Measurements from ENCODE around the gene CYP3A7. TPM values are rescaled to one million over a fixed set of nuclear protein-coding genes. Genes with fewer than 3 reads are reported as not detected.
A peak's percentile ranks its signal among the peaks of the same experiment; 100 is the strongest.
"Not testable (repeated sequence)": the region's sequence is repeated elsewhere in the genome, so short reads cannot be mapped to it uniquely, and the experiment has no call there.

CYP3A7 gene
- total and polyA plus RNA-seq, 9 of the 15 experiments (the other 6 are each of a cell fraction or from before 2014, with no cell fraction given) = 0.20 TPM; not detected in 8

- TF ChIP-seq, protein P1, sequence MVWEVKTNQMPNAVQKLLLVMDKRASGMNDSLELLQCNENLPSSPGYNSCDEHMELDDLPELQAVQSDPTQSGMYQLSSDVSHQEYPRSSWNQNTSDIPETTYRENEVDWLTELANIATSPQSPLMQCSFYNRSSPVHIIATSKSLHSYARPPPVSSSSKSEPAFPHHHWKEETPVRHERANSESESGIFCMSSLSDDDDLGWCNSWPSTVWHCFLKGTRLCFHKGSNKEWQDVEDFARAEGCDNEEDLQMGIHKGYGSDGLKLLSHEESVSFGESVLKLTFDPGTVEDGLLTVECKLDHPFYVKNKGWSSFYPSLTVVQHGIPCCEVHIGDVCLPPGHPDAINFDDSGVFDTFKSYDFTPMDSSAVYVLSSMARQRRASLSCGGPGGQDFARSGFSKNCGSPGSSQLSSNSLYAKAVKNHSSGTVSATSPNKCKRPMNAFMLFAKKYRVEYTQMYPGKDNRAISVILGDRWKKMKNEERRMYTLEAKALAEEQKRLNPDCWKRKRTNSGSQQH (CRISPR knock-in tag; IDR thresholded peaks at IDR 0.05) = 0 out of 2 replicates have a peak, but pooled peaks have one; percentile 21
- TF ChIP-seq, protein P2, sequence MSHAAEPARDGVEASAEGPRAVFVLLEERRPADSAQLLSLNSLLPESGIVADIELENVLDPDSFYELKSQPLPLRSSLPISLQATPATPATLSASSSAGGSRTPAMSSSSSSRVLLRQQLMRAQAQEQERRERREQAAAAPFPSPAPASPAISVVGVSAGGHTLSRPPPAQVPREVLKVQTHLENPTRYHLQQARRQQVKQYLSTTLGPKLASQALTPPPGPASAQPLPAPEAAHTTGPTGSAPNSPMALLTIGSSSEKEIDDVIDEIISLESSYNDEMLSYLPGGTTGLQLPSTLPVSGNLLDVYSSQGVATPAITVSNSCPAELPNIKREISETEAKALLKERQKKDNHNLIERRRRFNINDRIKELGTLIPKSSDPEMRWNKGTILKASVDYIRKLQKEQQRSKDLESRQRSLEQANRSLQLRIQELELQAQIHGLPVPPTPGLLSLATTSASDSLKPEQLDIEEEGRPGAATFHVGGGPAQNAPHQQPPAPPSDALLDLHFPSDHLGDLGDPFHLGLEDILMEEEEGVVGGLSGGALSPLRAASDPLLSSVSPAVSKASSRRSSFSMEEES (CRISPR knock-in tag; IDR thresholded peaks at IDR 0.05) = peak; percentile 81
- TF ChIP-seq EP300 (IDR thresholded peaks at IDR 0.05; ENCODE audit: low read length) = peak; percentile 65
- peak; percentile 50 for TF ChIP-seq NCOA4 (IDR thresholded peaks at IDR 0.05; ENCODE audit: partially characterized antibody)
- TF ChIP-seq ZBTB2 (IDR thresholded peaks at IDR 0.05) = 0 out of 2 replicates have a peak, but pooled peaks have one; percentile 45
- peak; percentile 90 for TF ChIP-seq MTA2 (IDR thresholded peaks at IDR 0.05; ENCODE audit: low read depth)
- 0 out of 2 replicates have a peak, but pooled peaks have one; percentile 32 for TF ChIP-seq ATF7 (IDR thresholded peaks at IDR 0.05)
- 0 out of 2 replicates have a peak, but pooled peaks have one; percentile 15 for TF ChIP-seq L3MBTL2 (IDR thresholded peaks at IDR 0.05)
- TF ChIP-seq PML (IDR thresholded peaks at IDR 0.05; ENCODE audit: low read length) = 0 out of 2 replicates have a peak, but pooled peaks have one; percentile 22
- TF ChIP-seq TEAD4 (IDR thresholded peaks at IDR 0.05; ENCODE audit: low read length) = peak; percentile 83
- not testable (repeated sequence) for TF ChIP-seq TEAD4 (CRISPR knock-in tag; IDR thresholded peaks at IDR 0.05; ENCODE audit: borderline replicate concordance)
- peak; percentile 96 for TF ChIP-seq TAL1 (IDR thresholded peaks at IDR 0.05)
- TF ChIP-seq KDM1A (IDR thresholded peaks at IDR 0.05) = peak; percentile 66 to 67
- TF ChIP-seq ARNT (IDR thresholded peaks at IDR 0.05) = peak; percentile 69 to 76; a peak in 2 of 4 replicates
- TF ChIP-seq CBFA2T3 (IDR thresholded peaks at IDR 0.05) = peak; percentile 97
- TF ChIP-seq ARID1B (IDR thresholded peaks at IDR 0.05) = peak; percentile 95
Observed at GRCh38 chr7:99723201-99723600, 11.8 kb downstream of the CYP3A7 start (continued).
